Measurements from ENCODE around the gene EML4. TPM values are rescaled to one million over a fixed set of nuclear protein-coding genes. Genes with fewer than 3 reads are reported as not detected.

EML4 gene
- total RNA-seq, 1 experiment from 2014 or later = 107 TPM

DNA sequence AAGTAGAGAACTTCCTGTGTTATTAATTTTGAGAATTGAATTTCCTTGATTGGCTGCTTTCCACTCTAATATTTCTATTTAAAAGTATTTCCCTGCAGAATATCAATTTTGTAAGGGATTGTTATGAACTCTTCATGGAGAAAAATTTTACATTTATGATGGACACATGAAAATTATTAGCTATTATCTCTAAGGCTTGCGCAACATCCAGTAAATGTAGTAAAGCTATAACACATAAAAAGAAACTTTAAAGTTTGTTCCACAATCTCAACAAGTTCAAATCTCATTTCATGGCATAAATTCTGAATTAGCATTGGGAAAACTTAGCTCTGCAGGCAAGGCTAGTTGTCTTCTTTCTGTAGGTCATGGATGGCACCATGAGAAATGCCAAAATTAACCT, 4.2 kb upstream of the EML4 start:
- Histone ChIP-seq H3K27me3 (ENCODE audit: control insufficient read depth, insufficient read depth, low read length) (no peaks in the 10 kb centered on the region), H3K36me3 (ENCODE audit: control insufficient read depth, insufficient read depth, low read length) (peaks cover 2% of the 10 kb centered on the region; the same call in 1 of the 2 replicates), H3K4me1 (ENCODE audit: control insufficient read depth, insufficient read depth, low read length) (peaks cover 11% of the 10 kb centered on the region), H3K9me3 (ENCODE audit: control insufficient read depth, insufficient read depth, low read depth, low read length) (no peaks in the 10 kb centered on the region), H3K4me3 (ENCODE audit: low read depth in 2 of 2, low read length in 2 of 2) (no peak overlapping the region), H3K27ac (ENCODE audit: low read length) (no peak overlapping the region; the same call in 1 of the 2 replicates)
- ATAC-seq (no peak), DNase-seq (ENCODE audit: low read depth, low spot score) (no peak)
- intact Hi-C loops (cut with micrococcal nuclease; ENCODE audit: unreplicated experiment) (no loop called here), in situ Hi-C loops (cut with HindIII; ENCODE audit: low pct_unique_long_range_greater_than_20kb, low sequenced_read_pairs) (no loop called here)
- POLR2A ChIA-PET = no interaction called here
- CTCF ChIA-PET = no interaction called here
- TF ChIP-seq POLR2AphosphoS5 (IDR thresholded peaks at IDR 0.05; ENCODE audit: low read depth, low read length) = no peak
- TF ChIP-seq TCF7L2 (IDR thresholded peaks at IDR 0.05; ENCODE audit: low read depth, low read length) = no peak
- no peak for TF ChIP-seq SIN3A (IDR thresholded peaks at IDR 0.05; ENCODE audit: borderline replicate concordance, insufficient read depth, low read depth, low read length)
- TF ChIP-seq REST (IDR thresholded peaks at IDR 0.05; ENCODE audit: insufficient read depth in 1 of 2, low read depth in 2 of 2, low read length in 1 of 2) = no peak
- TF ChIP-seq, protein P1, sequence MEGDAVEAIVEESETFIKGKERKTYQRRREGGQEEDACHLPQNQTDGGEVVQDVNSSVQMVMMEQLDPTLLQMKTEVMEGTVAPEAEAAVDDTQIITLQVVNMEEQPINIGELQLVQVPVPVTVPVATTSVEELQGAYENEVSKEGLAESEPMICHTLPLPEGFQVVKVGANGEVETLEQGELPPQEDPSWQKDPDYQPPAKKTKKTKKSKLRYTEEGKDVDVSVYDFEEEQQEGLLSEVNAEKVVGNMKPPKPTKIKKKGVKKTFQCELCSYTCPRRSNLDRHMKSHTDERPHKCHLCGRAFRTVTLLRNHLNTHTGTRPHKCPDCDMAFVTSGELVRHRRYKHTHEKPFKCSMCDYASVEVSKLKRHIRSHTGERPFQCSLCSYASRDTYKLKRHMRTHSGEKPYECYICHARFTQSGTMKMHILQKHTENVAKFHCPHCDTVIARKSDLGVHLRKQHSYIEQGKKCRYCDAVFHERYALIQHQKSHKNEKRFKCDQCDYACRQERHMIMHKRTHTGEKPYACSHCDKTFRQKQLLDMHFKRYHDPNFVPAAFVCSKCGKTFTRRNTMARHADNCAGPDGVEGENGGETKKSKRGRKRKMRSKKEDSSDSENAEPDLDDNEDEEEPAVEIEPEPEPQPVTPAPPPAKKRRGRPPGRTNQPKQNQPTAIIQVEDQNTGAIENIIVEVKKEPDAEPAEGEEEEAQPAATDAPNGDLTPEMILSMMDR (IDR thresholded peaks at IDR 0.05) = no peak
- no TSS peak for BruUV-seq (replicated peaks)

GRCh38 chr2:42167458-42167857, 1.7 kb upstream of the EML4 start:
- ATAC-seq (no peak), DNase-seq (ENCODE audit: low read depth, low spot score) (no peak)
- ChIA-PET CTCF (no interaction called here), POLR2A (no interaction called here)
- Histone ChIP-seq H3K27ac (ENCODE audit: low read length) (peak overlapping the region; percentile 67; the same call in 1 of the 2 replicates), H3K4me3 (ENCODE audit: low read depth in 2 of 2, low read length in 2 of 2) (no peak overlapping the region), H3K9me3 (ENCODE audit: control insufficient read depth, insufficient read depth, low read depth, low read length) (no peaks in the 10 kb centered on the region), H3K27me3 (ENCODE audit: control insufficient read depth, insufficient read depth, low read length) (no peaks in the 10 kb centered on the region), H3K36me3 (ENCODE audit: control insufficient read depth, insufficient read depth, low read length) (peaks cover 11% of the 10 kb centered on the region), H3K4me1 (ENCODE audit: control insufficient read depth, insufficient read depth, low read length) (peaks cover 26% of the 10 kb centered on the region)
- intact Hi-C loops (cut with micrococcal nuclease; ENCODE audit: unreplicated experiment) (no loop called here), in situ Hi-C loops (cut with HindIII; ENCODE audit: low pct_unique_long_range_greater_than_20kb, low sequenced_read_pairs) (no loop called here)
- BruUV-seq (replicated peaks) = no TSS peak
- TF ChIP-seq, protein P1 (IDR thresholded peaks at IDR 0.05) = no peak
- no peak for TF ChIP-seq REST (IDR thresholded peaks at IDR 0.05; ENCODE audit: insufficient read depth in 1 of 2, low read depth in 2 of 2, low read length in 1 of 2)
- no peak for TF ChIP-seq POLR2AphosphoS5 (IDR thresholded peaks at IDR 0.05; ENCODE audit: low read depth, low read length)
- no peak for TF ChIP-seq SIN3A (IDR thresholded peaks at IDR 0.05; ENCODE audit: borderline replicate concordance, insufficient read depth, low read depth, low read length)
- no peak for TF ChIP-seq TCF7L2 (IDR thresholded peaks at IDR 0.05; ENCODE audit: low read depth, low read length)

Measured in Panc1 (cell line).